Astrocyte (in vitro differentiated cells and primary cell): Measurements from ENCODE around the gene LDLRAD4.

Experiments
- EZH2 ChIP-seq: IDR thresholded peaks from 2 replicates; pipeline ENCODE4 v1.6.1; 2012; ENCODE audit warnings: mild to moderate bottlenecking, low read length, inconsistent platforms; ENCODE audit not compliant: insufficient read depth
- TF ChIP-seq, protein P1 (sequence below): IDR thresholded peaks from 2 replicates; pipeline ENCODE4 v1.5.1; 2011; ENCODE audit warnings: low read depth, mild to moderate bottlenecking, inconsistent platforms, low read length, moderate library complexity; ENCODE audit not compliant: insufficient read depth

GRCh38 chr18:13597068-13597467 lies 378.5 kb downstream of the LDLRAD4 start:
- TF ChIP-seq, protein P1, sequence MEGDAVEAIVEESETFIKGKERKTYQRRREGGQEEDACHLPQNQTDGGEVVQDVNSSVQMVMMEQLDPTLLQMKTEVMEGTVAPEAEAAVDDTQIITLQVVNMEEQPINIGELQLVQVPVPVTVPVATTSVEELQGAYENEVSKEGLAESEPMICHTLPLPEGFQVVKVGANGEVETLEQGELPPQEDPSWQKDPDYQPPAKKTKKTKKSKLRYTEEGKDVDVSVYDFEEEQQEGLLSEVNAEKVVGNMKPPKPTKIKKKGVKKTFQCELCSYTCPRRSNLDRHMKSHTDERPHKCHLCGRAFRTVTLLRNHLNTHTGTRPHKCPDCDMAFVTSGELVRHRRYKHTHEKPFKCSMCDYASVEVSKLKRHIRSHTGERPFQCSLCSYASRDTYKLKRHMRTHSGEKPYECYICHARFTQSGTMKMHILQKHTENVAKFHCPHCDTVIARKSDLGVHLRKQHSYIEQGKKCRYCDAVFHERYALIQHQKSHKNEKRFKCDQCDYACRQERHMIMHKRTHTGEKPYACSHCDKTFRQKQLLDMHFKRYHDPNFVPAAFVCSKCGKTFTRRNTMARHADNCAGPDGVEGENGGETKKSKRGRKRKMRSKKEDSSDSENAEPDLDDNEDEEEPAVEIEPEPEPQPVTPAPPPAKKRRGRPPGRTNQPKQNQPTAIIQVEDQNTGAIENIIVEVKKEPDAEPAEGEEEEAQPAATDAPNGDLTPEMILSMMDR: no peak
- no peak for TF ChIP-seq EZH2
